ENCODE measurements around the gene EEF2KMT. TPM values are rescaled to one million over a fixed set of nuclear protein-coding genes. Genes with fewer than 3 reads are reported as not detected.
"Not testable (repeated sequence)": the region's sequence is repeated elsewhere in the genome, so short reads cannot be mapped to it uniquely, and the experiment has no call there.

The EEF2KMT gene
- total and polyA plus RNA-seq, 2 of the 4 experiments (the other 2 are of a cell fraction), result 14.1 to 19.0 TPM

GRCh38 chr16:5117300-5118087, 19.9 kb upstream of the EEF2KMT start:
- H3K79me1 ChIP-seq (ENCODE audit: low read depth in 1 of 2, low read length in 2 of 2); H3K4ac ChIP-seq (ENCODE audit: low read depth, low read length); H4K8ac ChIP-seq (ENCODE audit: low read depth in 2 of 2, low read length in 2 of 2); H3K14ac ChIP-seq (replicated peaks; ENCODE audit: low read depth, low read length); H3K27me3 ChIP-seq (ENCODE audit: control insufficient read depth, insufficient read depth, low read length); H2AK9ac ChIP-seq (replicated peaks; ENCODE audit: low read depth, low read length, poor library complexity); H3K4me3 ChIP-seq (ENCODE audit: insufficient read depth, low read depth, low read length); H3K36me3 ChIP-seq (ENCODE audit: control insufficient read depth, insufficient read depth, low read length); H3K4me1 ChIP-seq (ENCODE audit: control insufficient read depth, insufficient read depth, low read length); POLR2A ChIA-PET (ENCODE audit: unreplicated experiment); H3K56ac ChIP-seq (ENCODE audit: extremely low read depth, insufficient read depth, low read length); H2BK15ac ChIP-seq (ENCODE audit: low read depth, low read length); ATAC-seq (ENCODE audit: low read depth); H2BK120ac ChIP-seq (ENCODE audit: low read depth, low read length); H4K5ac ChIP-seq (ENCODE audit: low read depth, low read length); H3K18ac ChIP-seq (ENCODE audit: low read depth, low read length); H3K9ac ChIP-seq (ENCODE audit: low read depth, low read length); BruUV-seq (replicated peaks); intact Hi-C loops (cut with micrococcal nuclease); H2BK20ac ChIP-seq (ENCODE audit: low read depth, low read length); H4K20me1 ChIP-seq (ENCODE audit: insufficient read depth, low read length); H3K23ac ChIP-seq (ENCODE audit: low read depth, low read length); CTCF ChIA-PET; in situ Hi-C loops (cut with MboI; ENCODE audit: low sequenced_read_pairs); H2AFZ ChIP-seq (replicated peaks; ENCODE audit: low read length, poor library complexity); H2BK5ac ChIP-seq (ENCODE audit: low read depth, low read length, poor library complexity, severe bottlenecking); H3K9me3 ChIP-seq (ENCODE audit: control insufficient read depth, insufficient read depth, low read length); H2AK5ac ChIP-seq (ENCODE audit: low read depth, low read length); dilution Hi-C loops (cut with HindIII; ENCODE audit: low sequenced_read_pairs, unreplicated experiment); H3K27ac ChIP-seq (ENCODE audit: insufficient read depth, low read length); H3K9me1 ChIP-seq (ENCODE audit: insufficient read depth, low read length); H4K91ac ChIP-seq (ENCODE audit: insufficient read depth, low read depth, low read length): not testable (repeated sequence)
- peak; percentile 26 for DNase-seq
- WGBS, 2 experiments (ENCODE audit: extremely low coverage in 2 of 2, insufficient read length in 1 of 2), result 17% methylated on average over 2 of the region's 20 CpGs; no CpG with 5 or more reads in 1 of the 2 experiments
- peak overlapping the region; percentile 16; the same call in 1 of the 2 replicates for H3K4me2 ChIP-seq (ENCODE audit: low read depth, low read length)

DNA sequence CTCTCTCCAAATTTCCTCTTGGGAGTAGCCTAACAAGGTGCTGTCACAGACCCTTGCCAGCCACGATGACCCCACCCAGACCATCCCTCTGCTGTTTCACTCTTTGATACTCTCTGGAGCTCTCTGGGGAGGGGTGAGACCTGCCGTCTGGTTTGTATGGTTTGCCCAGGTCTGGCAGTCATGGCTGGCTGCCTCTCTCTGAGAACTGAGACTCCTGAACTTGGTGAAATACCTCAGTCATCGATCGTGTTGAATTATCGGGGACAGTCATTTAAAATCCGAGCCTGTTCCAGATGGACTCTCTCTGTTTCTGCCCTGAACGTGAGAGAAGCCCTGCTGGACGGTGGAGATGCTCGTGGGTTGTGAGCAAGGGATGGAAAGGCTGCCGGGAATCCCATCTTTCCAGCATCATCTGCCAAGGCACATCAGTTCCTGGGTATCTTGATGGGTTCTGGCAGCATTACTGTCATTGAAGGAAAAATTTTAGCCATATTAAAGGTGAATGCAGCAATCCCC, 19.2 kb upstream of the EEF2KMT start:
- H4K8ac ChIP-seq (ENCODE audit: low read depth in 2 of 2, low read length in 2 of 2); CTCF ChIA-PET; H3K18ac ChIP-seq (ENCODE audit: low read depth, low read length); H3K36me3 ChIP-seq (ENCODE audit: control insufficient read depth, insufficient read depth, low read length); H2BK5ac ChIP-seq (ENCODE audit: low read depth, low read length, poor library complexity, severe bottlenecking); DNase-seq; H2AFZ ChIP-seq (replicated peaks; ENCODE audit: low read length, poor library complexity); ATAC-seq (ENCODE audit: low read depth); H4K20me1 ChIP-seq (ENCODE audit: insufficient read depth, low read length); H4K5ac ChIP-seq (ENCODE audit: low read depth, low read length); H3K27ac ChIP-seq (ENCODE audit: insufficient read depth, low read length); H2BK20ac ChIP-seq (ENCODE audit: low read depth, low read length); H2AK9ac ChIP-seq (replicated peaks; ENCODE audit: low read depth, low read length, poor library complexity); H3K23ac ChIP-seq (ENCODE audit: low read depth, low read length); H3K4me3 ChIP-seq (ENCODE audit: insufficient read depth, low read depth, low read length); dilution Hi-C loops (cut with HindIII; ENCODE audit: low sequenced_read_pairs, unreplicated experiment); H3K56ac ChIP-seq (ENCODE audit: extremely low read depth, insufficient read depth, low read length); H3K27me3 ChIP-seq (ENCODE audit: control insufficient read depth, insufficient read depth, low read length); H2BK15ac ChIP-seq (ENCODE audit: low read depth, low read length); H3K9me3 ChIP-seq (ENCODE audit: control insufficient read depth, insufficient read depth, low read length); H2AK5ac ChIP-seq (ENCODE audit: low read depth, low read length); H3K14ac ChIP-seq (replicated peaks; ENCODE audit: low read depth, low read length); in situ Hi-C loops (cut with MboI; ENCODE audit: low sequenced_read_pairs); H3K4ac ChIP-seq (ENCODE audit: low read depth, low read length); H3K4me1 ChIP-seq (ENCODE audit: control insufficient read depth, insufficient read depth, low read length); H4K91ac ChIP-seq (ENCODE audit: insufficient read depth, low read depth, low read length); intact Hi-C loops (cut with micrococcal nuclease); H3K79me1 ChIP-seq (ENCODE audit: low read depth in 1 of 2, low read length in 2 of 2); POLR2A ChIA-PET (ENCODE audit: unreplicated experiment); H2BK120ac ChIP-seq (ENCODE audit: low read depth, low read length); BruUV-seq (replicated peaks); H3K9ac ChIP-seq (ENCODE audit: low read depth, low read length); H3K9me1 ChIP-seq (ENCODE audit: insufficient read depth, low read length): not testable (repeated sequence)
- peak overlapping the region; percentile 16; the same call in 1 of the 2 replicates for H3K4me2 ChIP-seq (ENCODE audit: low read depth, low read length)
- 40% methylated on average over 1 of the region's 10 CpGs; no CpG with 5 or more reads in 1 of the 2 experiments for WGBS, 2 experiments (ENCODE audit: extremely low coverage in 2 of 2, insufficient read length in 1 of 2)
